Upper lobe of left lung (tissue), 4 donors: ENCODE measurements around the gene TACC2.

Source experiments
- POLR2AphosphoS5 ChIP-seq, 2 donors: sonication (generic); formaldehyde crosslinking; IDR thresholded peaks; one replicate each; pipeline ENCODE4 v1.5.1; 2017; ENCODE audit warnings: antibody characterized with exemption in 2 of 2
- TF ChIP-seq, protein P1 (sequence below), 6 experiments: fragments of 450-650 bp in 4 of 6; fragments of 200-600 bp in 2 of 6; sonication (generic) in 2 of 6; IDR thresholded peaks; one replicate each; pipeline ENCODE4 v1.5.1; 2016 to 2019; ENCODE audit warnings: antibody characterized with exemption in 6 of 6

GRCh38 chr10:122249991-122250750 lies 261.2 kb downstream of the TACC2 start:
- TF ChIP-seq, protein P1, sequence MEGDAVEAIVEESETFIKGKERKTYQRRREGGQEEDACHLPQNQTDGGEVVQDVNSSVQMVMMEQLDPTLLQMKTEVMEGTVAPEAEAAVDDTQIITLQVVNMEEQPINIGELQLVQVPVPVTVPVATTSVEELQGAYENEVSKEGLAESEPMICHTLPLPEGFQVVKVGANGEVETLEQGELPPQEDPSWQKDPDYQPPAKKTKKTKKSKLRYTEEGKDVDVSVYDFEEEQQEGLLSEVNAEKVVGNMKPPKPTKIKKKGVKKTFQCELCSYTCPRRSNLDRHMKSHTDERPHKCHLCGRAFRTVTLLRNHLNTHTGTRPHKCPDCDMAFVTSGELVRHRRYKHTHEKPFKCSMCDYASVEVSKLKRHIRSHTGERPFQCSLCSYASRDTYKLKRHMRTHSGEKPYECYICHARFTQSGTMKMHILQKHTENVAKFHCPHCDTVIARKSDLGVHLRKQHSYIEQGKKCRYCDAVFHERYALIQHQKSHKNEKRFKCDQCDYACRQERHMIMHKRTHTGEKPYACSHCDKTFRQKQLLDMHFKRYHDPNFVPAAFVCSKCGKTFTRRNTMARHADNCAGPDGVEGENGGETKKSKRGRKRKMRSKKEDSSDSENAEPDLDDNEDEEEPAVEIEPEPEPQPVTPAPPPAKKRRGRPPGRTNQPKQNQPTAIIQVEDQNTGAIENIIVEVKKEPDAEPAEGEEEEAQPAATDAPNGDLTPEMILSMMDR (IDR thresholded peaks at IDR 0.05), result no peak
- TF ChIP-seq POLR2AphosphoS5 (IDR thresholded peaks at IDR 0.05), result no peak
